Neutrophil (primary cell): ENCODE measurements around the gene TRAPPC11.

Source experiments
- H3K27ac ChIP-seq: fragments of 200-600 bp; sonication (generic); 2 replicates; pipeline ENCODE4 v1.5.1; 2016; ENCODE audit warnings: mild to moderate bottlenecking, moderate library complexity
- H3K27me3 ChIP-seq: fragments of 200-600 bp; sonication (generic); 2 replicates; pipeline ENCODE4 v1.6.0; 2016; ENCODE audit warnings: mild to moderate bottlenecking
- H3K36me3 ChIP-seq: fragments of 200-600 bp; sonication (generic); 2 replicates; pipeline ENCODE4 v1.5.1; 2017
- H3K4me1 ChIP-seq, 2 experiments: fragments of 200-600 bp in 1 of 2; sonication (generic) in 1 of 2; 1 replicate in 1 of 2; 2 replicates in 1 of 2; pipeline versions ENCODE4 v1.5.1 to v1.6.1; 2013 to 2016; ENCODE audit warnings: low read depth in 1 of 2, low read length in 1 of 2, mild to moderate bottlenecking in 1 of 2, moderate library complexity in 1 of 2; ENCODE audit not compliant: control insufficient read depth in 1 of 2, insufficient read depth in 1 of 2
- H3K4me3 ChIP-seq, 2 experiments: fragments of 200-600 bp in 1 of 2; sonication (generic) in 1 of 2; 1 replicate in 1 of 2; 2 replicates in 1 of 2; pipeline ENCODE4 v1.5.1; 2013 to 2016; ENCODE audit warnings: low read depth in 1 of 2, low read length in 1 of 2, mild to moderate bottlenecking in 1 of 2, moderate library complexity in 1 of 2
- H3K9me3 ChIP-seq: fragments of 200-600 bp; sonication (generic); 2 replicates; pipeline ENCODE4 v1.5.1; 2016
- CTCF ChIP-seq: fragments of 200-600 bp; sonication (generic); IDR thresholded peaks from 2 replicates; pipeline ENCODE4 v1.5.1; 2016; ENCODE audit warnings: antibody characterized with exemption

TRAPPC11 gene

GRCh38 chr4:183627979-183628588, 31.0 kb upstream of the TRAPPC11 start:
- Histone ChIP-seq H3K9me3 (no peaks in the 10 kb centered on the region), H3K27me3 (no peaks in the 10 kb centered on the region), H3K36me3 (no peaks in the 10 kb centered on the region), H3K27ac (no peak overlapping the region), H3K4me1 (peaks cover 0 to 3% of the 10 kb centered on the region in 2 experiments), H3K4me3 (no peak overlapping the region)
- no peak for TF ChIP-seq CTCF

DNA sequence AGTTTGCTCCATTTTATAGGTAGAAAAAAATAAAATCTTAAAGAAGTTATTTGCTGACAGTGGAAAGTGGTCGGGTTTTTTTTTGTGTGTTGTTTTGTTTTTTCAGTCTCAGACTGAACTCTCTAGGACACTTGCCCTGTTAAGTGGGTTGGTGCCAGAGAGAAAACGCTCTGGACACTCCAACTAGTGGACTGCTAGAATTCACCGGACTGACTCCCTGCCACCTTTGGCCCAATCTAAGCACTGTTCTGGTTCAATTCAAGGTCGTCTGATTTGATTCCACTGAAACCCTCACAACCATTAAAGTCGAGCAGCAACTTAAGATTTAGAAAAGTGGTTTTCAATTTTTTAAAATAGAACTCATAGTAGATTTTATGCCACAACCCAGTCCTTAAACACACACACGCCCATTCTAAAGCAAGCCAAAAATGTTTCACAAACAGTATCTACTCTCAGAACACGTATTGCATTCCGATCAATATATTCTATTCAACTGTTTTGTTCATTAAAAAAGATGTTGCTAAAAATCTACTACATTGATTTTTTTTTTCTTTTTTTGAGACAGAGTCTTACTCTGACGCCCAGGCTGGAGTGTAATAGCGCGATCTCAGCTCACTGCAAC, 27.4 kb upstream of the TRAPPC11 start:
- Histone ChIP-seq H3K27ac (no peak overlapping the region), H3K9me3 (no peaks in the 10 kb centered on the region), H3K4me1 (no peaks in the 10 kb centered on the region), H3K36me3 (no peaks in the 10 kb centered on the region), H3K4me3 (no peak overlapping the region), H3K27me3 (no peaks in the 10 kb centered on the region)
- TF ChIP-seq CTCF, result no peak

- Histone ChIP-seq H3K9me3 (no peaks in the 10 kb centered on the region), H3K27me3 (no peaks in the 10 kb centered on the region), H3K36me3 (no peaks in the 10 kb centered on the region), H3K4me1 (no peaks in the 10 kb centered on the region), H3K4me3 (no peak overlapping the region), H3K27ac (no peak overlapping the region)
- TF ChIP-seq CTCF, result no peak
Observed at GRCh38 chr4:183632689-183633088, 26.4 kb upstream of the TRAPPC11 start.

DNA sequence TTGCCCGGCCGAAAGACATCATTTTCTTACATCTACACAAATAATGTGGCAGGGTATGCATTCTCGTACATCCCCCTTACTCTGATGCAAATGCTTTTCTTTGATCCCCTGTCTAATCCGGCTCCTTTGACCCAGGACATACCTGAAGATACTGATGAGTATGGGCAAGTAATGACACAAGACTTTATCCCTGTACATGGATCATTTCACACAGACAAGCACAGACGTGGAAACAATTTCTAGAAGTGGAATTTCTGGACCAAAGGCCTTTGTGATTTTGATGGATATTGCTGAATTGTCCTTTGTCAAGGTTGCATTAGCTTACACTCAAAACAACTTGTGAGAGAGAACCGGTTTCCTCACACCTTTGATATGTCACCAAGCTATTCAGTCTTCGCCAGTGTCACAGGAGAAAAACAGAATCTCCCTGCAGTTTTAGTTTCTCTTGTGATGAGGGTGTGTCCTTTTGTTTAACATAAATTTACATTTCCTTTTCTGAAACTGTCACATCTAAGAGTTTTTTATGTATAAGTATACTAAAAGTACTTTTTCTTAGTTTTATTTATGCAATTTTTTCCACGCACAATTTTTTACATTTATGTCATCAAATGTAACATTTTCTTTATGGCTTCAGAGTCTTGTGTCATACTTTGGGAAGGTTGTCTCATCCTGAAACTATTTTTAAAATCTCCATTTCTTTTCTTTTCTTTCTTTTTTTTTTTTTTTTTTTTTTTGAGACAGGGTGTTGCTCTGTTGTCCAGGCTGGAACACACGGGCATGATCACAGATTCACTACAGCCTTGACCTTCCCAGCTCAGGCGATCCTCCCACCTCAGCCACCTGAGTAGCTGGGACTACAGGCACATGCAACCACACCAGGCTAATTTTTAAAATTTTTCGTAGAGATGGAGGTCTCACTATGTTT, 25.4 kb upstream of the TRAPPC11 start:
- TF ChIP-seq CTCF, result no peak
- no peak overlapping the region for H3K27ac ChIP-seq
- H3K4me3 ChIP-seq, result no peak overlapping the region
- H3K27me3 ChIP-seq, result no peaks in the 10 kb centered on the region
- H3K36me3 ChIP-seq, result no peaks in the 10 kb centered on the region
- no peaks in the 10 kb centered on the region for H3K4me1 ChIP-seq
- H3K9me3 ChIP-seq, result no peaks in the 10 kb centered on the region

DNA sequence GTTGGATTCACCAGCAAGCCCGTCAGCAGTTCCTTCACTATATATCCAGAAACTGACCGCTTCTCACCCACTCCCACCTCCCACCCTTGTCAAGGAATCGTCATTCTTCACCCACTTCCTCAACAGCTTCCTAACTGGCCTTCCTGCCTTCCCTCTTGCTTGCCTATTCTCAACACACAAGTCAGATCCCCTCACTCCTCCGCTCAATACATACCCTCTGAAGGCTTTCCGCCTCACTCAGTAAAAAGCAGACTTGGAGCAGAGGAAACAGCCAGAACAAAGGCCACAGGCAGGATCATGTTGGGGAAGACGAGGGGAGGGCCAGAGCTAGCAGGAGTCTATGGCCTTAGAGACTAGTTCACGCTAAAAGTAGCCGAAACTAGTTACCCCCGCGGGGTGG, 23.8 kb upstream of the TRAPPC11 start:
- no peak overlapping the region for H3K27ac ChIP-seq
- TF ChIP-seq CTCF, result no peak
- no peaks in the 10 kb centered on the region for H3K4me1 ChIP-seq
- H3K9me3 ChIP-seq, result no peaks in the 10 kb centered on the region
- no peak overlapping the region for H3K4me3 ChIP-seq
- no peaks in the 10 kb centered on the region for H3K36me3 ChIP-seq
- no peaks in the 10 kb centered on the region for H3K27me3 ChIP-seq
